ENCODE results near the gene KATNBL1. TPM values are rescaled to one million over a fixed set of nuclear protein-coding genes. Genes with fewer than 3 reads are reported as not detected.

The KATNBL1 gene
- total RNA-seq, 3 donors from 2014 or later (not counting 1 experiment from before 2014, with no cell fraction given), result 24.0 to 33.8 (median 26.1) TPM

- Mint-ChIP-seq H3K36me3 (no peaks in the 10 kb centered on the region), H3K9me3 (no peaks in the 10 kb centered on the region), H3K27me3 (ENCODE audit: low read depth in 2 of 2) (no peaks in the 10 kb centered on the region), H3K4me3 (no peak overlapping the region), H3K27ac (no peak overlapping the region), H3K4me1 (no peaks in the 10 kb centered on the region)
- no peak overlapping the region for H3K4me3 ChIP-seq (ENCODE audit: low read length)
- H3K9me3 ChIP-seq (ENCODE audit: control insufficient read depth, insufficient read depth, low read length), result no peaks in the 10 kb centered on the region
- 90% methylated on average over 3 of the region's 4 CpGs for WGBS (ENCODE audit: insufficient coverage)
- ATAC-seq, result no peak
- DNase-seq, result no peak
- H3K36me3 ChIP-seq (ENCODE audit: control insufficient read depth, insufficient read depth, low read length), result peaks cover 62% of the 10 kb centered on the region
- no peak overlapping the region for H3K27ac ChIP-seq (ENCODE audit: low read length)
- no peaks in the 10 kb centered on the region for H3K4me1 ChIP-seq (ENCODE audit: control insufficient read depth, insufficient read depth, low read length)
- no peak for TF ChIP-seq CTCF (IDR thresholded peaks at IDR 0.05)
- H3K27me3 ChIP-seq (ENCODE audit: control insufficient read depth, insufficient read depth, low read length), result no peaks in the 10 kb centered on the region
- intact Hi-C loops (cut with micrococcal nuclease), result no loop called here
These were observed 32.4 kb upstream of the KATNBL1 start for GRCh38 chr15:34242331-34242710.

GRCh38 chr15:34241376-34242330 is 31.8 kb upstream of the KATNBL1 start:
- H3K27ac Mint-ChIP-seq, result no peak overlapping the region
- intact Hi-C loops (cut with micrococcal nuclease), result loop anchor here (1.0 kb wide), 2 partner anchors 126 to 347 kb away; partner anchors contain the start of gene LPCAT4
- no peaks in the 10 kb centered on the region for H3K9me3 ChIP-seq (ENCODE audit: control insufficient read depth, insufficient read depth, low read length)
- H3K36me3 ChIP-seq (ENCODE audit: control insufficient read depth, insufficient read depth, low read length), result peaks cover 68% of the 10 kb centered on the region
- no peaks in the 10 kb centered on the region for H3K27me3 Mint-ChIP-seq (ENCODE audit: low read depth in 2 of 2)
- peak in 1 of 2 donors; percentile 76 for DNase-seq
- no peaks in the 10 kb centered on the region for H3K4me1 Mint-ChIP-seq
- TF ChIP-seq CTCF (IDR thresholded peaks at IDR 0.05), result peak; percentile 88
- H3K4me3 Mint-ChIP-seq, result no peak overlapping the region
- no CpG with 5 or more reads among the region's 1 CpG for WGBS (ENCODE audit: insufficient coverage)
- H3K4me1 ChIP-seq (ENCODE audit: control insufficient read depth, insufficient read depth, low read length), result no peaks in the 10 kb centered on the region
- H3K4me3 ChIP-seq (ENCODE audit: low read length), result no peak overlapping the region
- H3K9me3 Mint-ChIP-seq, result no peaks in the 10 kb centered on the region
- no peaks in the 10 kb centered on the region for H3K36me3 Mint-ChIP-seq
- no peaks in the 10 kb centered on the region for H3K27me3 ChIP-seq (ENCODE audit: control insufficient read depth, insufficient read depth, low read length)
- H3K27ac ChIP-seq (ENCODE audit: low read length), result no peak overlapping the region
- peak; percentile 78 to 88 (median 87) for ATAC-seq

- peaks cover 76% of the 10 kb centered on the region for H3K36me3 ChIP-seq (ENCODE audit: control insufficient read depth, insufficient read depth, low read length)
- no peak overlapping the region for H3K4me3 ChIP-seq (ENCODE audit: low read length)
- H3K27ac ChIP-seq (ENCODE audit: low read length), result no peak overlapping the region
- no peaks in the 10 kb centered on the region for H3K27me3 ChIP-seq (ENCODE audit: control insufficient read depth, insufficient read depth, low read length)
- intact Hi-C loops (cut with micrococcal nuclease), result no loop called here
- no peak for DNase-seq
- no peak overlapping the region for H3K27ac Mint-ChIP-seq
- TF ChIP-seq CTCF (IDR thresholded peaks at IDR 0.05), result no peak
- no peaks in the 10 kb centered on the region for H3K4me1 ChIP-seq (ENCODE audit: control insufficient read depth, insufficient read depth, low read length)
- no peaks in the 10 kb centered on the region for H3K36me3 Mint-ChIP-seq
- WGBS (ENCODE audit: insufficient coverage), result 84% methylated on average over 3 of the region's 3 CpGs
- no peaks in the 10 kb centered on the region for H3K4me1 Mint-ChIP-seq
- no peaks in the 10 kb centered on the region for H3K9me3 ChIP-seq (ENCODE audit: control insufficient read depth, insufficient read depth, low read length)
- H3K27me3 Mint-ChIP-seq (ENCODE audit: low read depth in 2 of 2), result no peaks in the 10 kb centered on the region
- H3K4me3 Mint-ChIP-seq, result no peak overlapping the region
- no peaks in the 10 kb centered on the region for H3K9me3 Mint-ChIP-seq
- no peak for ATAC-seq
These were observed 30.6 kb upstream of the KATNBL1 start for GRCh38 chr15:34240537-34240936.

Measured in natural killer cell (primary cell).